ENCODE data around the gene MRPL4. TPM values are rescaled to one million over a fixed set of nuclear protein-coding genes. Genes with fewer than 3 reads are reported as not detected.

MRPL4 gene
- total and polyA plus RNA-seq, 2 of the 13 experiments (the other 11 are each of a cell fraction or from before 2014, with no cell fraction given) = 40.6 to 42.5 TPM

DNA sequence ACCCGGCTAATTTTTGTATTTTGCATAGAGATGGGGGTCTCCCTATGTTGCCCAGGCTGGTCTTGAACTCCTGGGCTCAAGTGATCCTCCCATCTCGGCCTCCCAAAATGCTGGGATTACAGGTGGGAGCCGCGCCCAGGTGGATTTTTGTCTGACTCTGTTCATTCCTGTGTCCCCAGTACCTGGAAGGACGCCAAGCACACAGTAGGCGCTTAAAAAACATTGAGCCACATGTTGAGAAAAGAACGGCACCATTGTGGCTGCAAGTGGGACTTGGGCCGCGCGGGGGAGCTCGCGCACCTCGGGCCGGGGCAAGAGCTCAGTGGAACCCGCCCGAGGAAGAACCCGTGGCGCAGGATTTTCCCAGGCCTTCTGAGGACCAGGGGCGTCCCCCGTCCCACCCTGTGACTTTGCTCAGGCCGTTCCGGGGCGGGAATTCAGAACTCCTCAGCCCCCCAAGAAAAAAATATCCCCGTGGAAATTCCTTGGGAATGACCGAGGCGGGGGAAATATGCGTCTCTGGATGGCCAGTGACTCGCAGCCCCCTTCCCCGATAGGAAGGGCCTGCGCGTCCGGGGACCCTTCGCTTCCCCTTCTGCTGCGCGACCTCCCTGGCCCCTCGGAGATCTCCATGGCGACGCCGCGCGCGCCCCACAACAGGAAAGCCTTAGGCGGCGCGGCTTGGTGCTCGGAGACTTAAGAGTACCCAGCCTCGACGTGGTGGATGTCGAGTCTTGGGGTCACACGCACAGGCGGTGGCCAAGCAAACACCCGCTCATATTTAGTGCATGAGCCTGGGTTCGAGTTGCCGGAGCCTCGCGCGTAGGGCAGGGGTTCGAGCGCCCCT, 17.5 kb downstream of the MRPL4 start (continued):
- TF ChIP-seq, protein P1, sequence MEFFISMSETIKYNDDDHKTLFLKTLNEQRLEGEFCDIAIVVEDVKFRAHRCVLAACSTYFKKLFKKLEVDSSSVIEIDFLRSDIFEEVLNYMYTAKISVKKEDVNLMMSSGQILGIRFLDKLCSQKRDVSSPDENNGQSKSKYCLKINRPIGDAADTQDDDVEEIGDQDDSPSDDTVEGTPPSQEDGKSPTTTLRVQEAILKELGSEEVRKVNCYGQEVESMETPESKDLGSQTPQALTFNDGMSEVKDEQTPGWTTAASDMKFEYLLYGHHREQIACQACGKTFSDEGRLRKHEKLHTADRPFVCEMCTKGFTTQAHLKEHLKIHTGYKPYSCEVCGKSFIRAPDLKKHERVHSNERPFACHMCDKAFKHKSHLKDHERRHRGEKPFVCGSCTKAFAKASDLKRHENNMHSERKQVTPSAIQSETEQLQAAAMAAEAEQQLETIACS (CRISPR knock-in tag; IDR thresholded peaks at IDR 0.05) = no peak
- TF ChIP-seq ETS1 (CRISPR knock-in tag; IDR thresholded peaks at IDR 0.05) = no peak
- TF ChIP-seq ZNF10 (CRISPR knock-in tag; IDR thresholded peaks at IDR 0.05; ENCODE audit: borderline replicate concordance, low read depth) = no peak
- TF ChIP-seq SPEN (CRISPR knock-in tag; IDR thresholded peaks at IDR 0.05; ENCODE audit: low read depth) = no peak
- TF ChIP-seq IKZF5 (CRISPR knock-in tag; IDR thresholded peaks at IDR 0.05) = no peak
- TF ChIP-seq, protein P2, sequence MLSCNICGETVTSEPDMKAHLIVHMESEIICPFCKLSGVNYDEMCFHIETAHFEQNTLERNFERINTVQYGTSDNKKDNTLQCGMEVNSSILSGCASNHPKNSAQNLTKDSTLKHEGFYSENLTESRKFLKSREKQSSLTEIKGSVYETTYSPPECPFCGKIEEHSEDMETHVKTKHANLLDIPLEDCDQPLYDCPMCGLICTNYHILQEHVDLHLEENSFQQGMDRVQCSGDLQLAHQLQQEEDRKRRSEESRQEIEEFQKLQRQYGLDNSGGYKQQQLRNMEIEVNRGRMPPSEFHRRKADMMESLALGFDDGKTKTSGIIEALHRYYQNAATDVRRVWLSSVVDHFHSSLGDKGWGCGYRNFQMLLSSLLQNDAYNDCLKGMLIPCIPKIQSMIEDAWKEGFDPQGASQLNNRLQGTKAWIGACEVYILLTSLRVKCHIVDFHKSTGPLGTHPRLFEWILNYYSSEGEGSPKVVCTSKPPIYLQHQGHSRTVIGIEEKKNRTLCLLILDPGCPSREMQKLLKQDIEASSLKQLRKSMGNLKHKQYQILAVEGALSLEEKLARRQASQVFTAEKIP (CRISPR knock-in tag; IDR thresholded peaks at IDR 0.05; ENCODE audit: borderline replicate concordance) = no peak
- TF ChIP-seq ZKSCAN1 (IDR thresholded peaks at IDR 0.05; ENCODE audit: low read length) = peak; percentile 99
- no peak for TF ChIP-seq ZZZ3 (CRISPR knock-in tag; IDR thresholded peaks at IDR 0.05; ENCODE audit: borderline replicate concordance)
- no peak for TF ChIP-seq RBFOX2 (IDR thresholded peaks at IDR 0.05; ENCODE audit: low read depth, low read length)
- no peak for TF ChIP-seq LCORL (IDR thresholded peaks at IDR 0.05)
- TF ChIP-seq LCORL (CRISPR knock-in tag; IDR thresholded peaks at IDR 0.05) = peak; percentile 52; the same call in 1 of the 2 replicates
- TF ChIP-seq ZNF281 (CRISPR knock-in tag; IDR thresholded peaks at IDR 0.05; ENCODE audit: borderline replicate concordance) = no peak
- no peak for TF ChIP-seq ZNF101 (CRISPR knock-in tag; IDR thresholded peaks at IDR 0.05; ENCODE audit: borderline replicate concordance, low read depth)
- TF ChIP-seq TRIM24 (CRISPR knock-in tag; IDR thresholded peaks at IDR 0.05) = no peak
- no peak for TF ChIP-seq IRX3 (CRISPR knock-in tag; IDR thresholded peaks at IDR 0.05; ENCODE audit: borderline replicate concordance, low read depth)
- TF ChIP-seq SMYD3 (CRISPR knock-in tag; IDR thresholded peaks at IDR 0.05) = no peak
- no peak for TF ChIP-seq ZBTB2 (CRISPR knock-in tag; IDR thresholded peaks at IDR 0.05; ENCODE audit: low read depth)
- TF ChIP-seq KDM2A (CRISPR knock-in tag; IDR thresholded peaks at IDR 0.05; ENCODE audit: borderline replicate concordance, low read depth) = peak; percentile 84
- TF ChIP-seq ZFP36L1 (CRISPR knock-in tag; IDR thresholded peaks at IDR 0.05) = no peak

Measured in HepG2 (cell line).